ENCODE data around the gene SGMS1.

GRCh38 chr10:50540826-50541122, 83.0 kb downstream of the SGMS1 start:
- TF ChIP-seq EZH2 (IDR thresholded peaks at IDR 0.05; ENCODE audit: borderline replicate concordance, insufficient read depth, low read length, poor library complexity, severe bottlenecking) (no peak), TAF1 (IDR thresholded peaks at IDR 0.05; ENCODE audit: low read depth) (no peak), CTCF (IDR thresholded peaks at IDR 0.05; ENCODE audit: poor library complexity, severe bottlenecking) (no peak), REST (IDR thresholded peaks at IDR 0.05; ENCODE audit: borderline replicate concordance) (no peak), SMC3 (conservative IDR thresholded peaks at IDR 0.05; ENCODE audit: poor library complexity) (no peak)

Measured in neural cell (in vitro differentiated cells).